HL-60 (cell line): Measurements from ENCODE around the gene RHOU.

Experiments used
- DNase-seq, 2 experiments: peaks; one replicate each; pipeline ENCODE4 v3.0.0-alpha.2; 2010 to 2020; ENCODE audit warnings: low read depth in 1 of 2, low spot score in 1 of 2
- H3K27ac ChIP-seq: fragments of 250-450 bp; sonication (Bioruptor Pico); replicated peaks from 2 replicates; pipeline ENCODE4 v1.5.1; 2020; ENCODE audit warnings: mild to moderate bottlenecking, moderate library complexity
- H3K27me3 ChIP-seq: fragments of 250-450 bp; sonication (Bioruptor Pico); 2 replicates; pipeline ENCODE4 v1.5.1; 2021; ENCODE audit warnings: mild to moderate bottlenecking, moderate library complexity; ENCODE audit not compliant: insufficient read depth, poor library complexity, severe bottlenecking
- H3K4me3 ChIP-seq: replicated peaks from 2 replicates; pipeline ENCODE4 v1.5.1; 2011; ENCODE audit warnings: mild to moderate bottlenecking, control low read depth, low read length; ENCODE audit not compliant: insufficient read depth
- GABPA ChIP-seq: IDR thresholded peaks from 2 replicates; pipeline ENCODE4 v1.6.1; 2012; ENCODE audit warnings: low read depth
- POLR2AphosphoS5 ChIP-seq: IDR thresholded peaks from 2 replicates; pipeline ENCODE4 v1.6.1; 2012; ENCODE audit warnings: low read depth
- SPI1 ChIP-seq: IDR thresholded peaks from 2 replicates; pipeline ENCODE4 v1.6.1; 2012; ENCODE audit warnings: low read depth, mild to moderate bottlenecking, borderline replicate concordance
- TF ChIP-seq, protein P1 (sequence below): IDR thresholded peaks from one replicate; pipeline ENCODE4 v1.5.1; 2011; ENCODE audit warnings: low read length, control low read depth, inconsistent platforms; ENCODE audit not compliant: insufficient read depth
- TF ChIP-seq, protein P2 (sequence below): IDR thresholded peaks from 2 replicates; pipeline ENCODE4 v1.6.1; 2012; ENCODE audit warnings: low read depth; ENCODE audit not compliant: insufficient replicate concordance

The RHOU gene

DNA sequence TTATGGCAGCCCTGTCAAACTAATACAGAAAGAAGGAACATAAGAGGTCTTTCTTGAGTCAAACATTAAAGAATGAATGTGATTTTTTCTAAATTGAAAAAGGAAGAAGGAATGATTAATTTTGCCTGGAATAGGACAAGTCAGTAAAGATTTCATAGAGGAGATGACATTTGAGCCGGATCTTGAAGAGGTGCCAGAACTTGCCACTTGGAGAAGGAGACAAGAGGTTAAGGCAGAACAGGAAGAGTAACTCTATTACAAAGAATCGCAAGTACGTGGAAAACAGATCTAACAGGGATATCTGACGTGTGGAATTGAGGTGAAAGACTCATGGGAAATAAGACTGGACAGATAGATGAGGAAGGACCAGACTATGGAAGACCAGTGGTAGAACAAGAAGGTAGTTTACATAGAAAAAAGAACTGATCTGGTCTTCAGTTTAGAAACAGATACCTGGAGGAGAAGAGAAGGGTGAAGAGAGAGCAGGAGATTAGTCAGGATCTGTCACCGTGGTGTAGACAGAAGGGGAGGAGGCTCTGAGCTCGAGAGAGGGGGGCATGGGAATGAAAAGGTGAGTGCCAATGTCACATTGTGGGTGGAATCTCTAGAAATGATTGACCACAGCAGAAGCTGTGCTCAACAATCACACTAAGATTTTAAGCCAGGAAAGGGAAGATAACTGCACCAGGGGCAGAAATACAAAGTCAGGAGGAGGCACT is 32.5 kb downstream of the RHOU start:
- Histone ChIP-seq H3K4me3 (no peak overlapping the region), H3K27ac (no peak overlapping the region), H3K27me3 (no peaks in the 10 kb centered on the region)
- TF ChIP-seq POLR2AphosphoS5 (no peak), SPI1 (no peak), GABPA (no peak)
- TF ChIP-seq, protein P1, sequence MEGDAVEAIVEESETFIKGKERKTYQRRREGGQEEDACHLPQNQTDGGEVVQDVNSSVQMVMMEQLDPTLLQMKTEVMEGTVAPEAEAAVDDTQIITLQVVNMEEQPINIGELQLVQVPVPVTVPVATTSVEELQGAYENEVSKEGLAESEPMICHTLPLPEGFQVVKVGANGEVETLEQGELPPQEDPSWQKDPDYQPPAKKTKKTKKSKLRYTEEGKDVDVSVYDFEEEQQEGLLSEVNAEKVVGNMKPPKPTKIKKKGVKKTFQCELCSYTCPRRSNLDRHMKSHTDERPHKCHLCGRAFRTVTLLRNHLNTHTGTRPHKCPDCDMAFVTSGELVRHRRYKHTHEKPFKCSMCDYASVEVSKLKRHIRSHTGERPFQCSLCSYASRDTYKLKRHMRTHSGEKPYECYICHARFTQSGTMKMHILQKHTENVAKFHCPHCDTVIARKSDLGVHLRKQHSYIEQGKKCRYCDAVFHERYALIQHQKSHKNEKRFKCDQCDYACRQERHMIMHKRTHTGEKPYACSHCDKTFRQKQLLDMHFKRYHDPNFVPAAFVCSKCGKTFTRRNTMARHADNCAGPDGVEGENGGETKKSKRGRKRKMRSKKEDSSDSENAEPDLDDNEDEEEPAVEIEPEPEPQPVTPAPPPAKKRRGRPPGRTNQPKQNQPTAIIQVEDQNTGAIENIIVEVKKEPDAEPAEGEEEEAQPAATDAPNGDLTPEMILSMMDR = no peak
- TF ChIP-seq, protein P2, sequence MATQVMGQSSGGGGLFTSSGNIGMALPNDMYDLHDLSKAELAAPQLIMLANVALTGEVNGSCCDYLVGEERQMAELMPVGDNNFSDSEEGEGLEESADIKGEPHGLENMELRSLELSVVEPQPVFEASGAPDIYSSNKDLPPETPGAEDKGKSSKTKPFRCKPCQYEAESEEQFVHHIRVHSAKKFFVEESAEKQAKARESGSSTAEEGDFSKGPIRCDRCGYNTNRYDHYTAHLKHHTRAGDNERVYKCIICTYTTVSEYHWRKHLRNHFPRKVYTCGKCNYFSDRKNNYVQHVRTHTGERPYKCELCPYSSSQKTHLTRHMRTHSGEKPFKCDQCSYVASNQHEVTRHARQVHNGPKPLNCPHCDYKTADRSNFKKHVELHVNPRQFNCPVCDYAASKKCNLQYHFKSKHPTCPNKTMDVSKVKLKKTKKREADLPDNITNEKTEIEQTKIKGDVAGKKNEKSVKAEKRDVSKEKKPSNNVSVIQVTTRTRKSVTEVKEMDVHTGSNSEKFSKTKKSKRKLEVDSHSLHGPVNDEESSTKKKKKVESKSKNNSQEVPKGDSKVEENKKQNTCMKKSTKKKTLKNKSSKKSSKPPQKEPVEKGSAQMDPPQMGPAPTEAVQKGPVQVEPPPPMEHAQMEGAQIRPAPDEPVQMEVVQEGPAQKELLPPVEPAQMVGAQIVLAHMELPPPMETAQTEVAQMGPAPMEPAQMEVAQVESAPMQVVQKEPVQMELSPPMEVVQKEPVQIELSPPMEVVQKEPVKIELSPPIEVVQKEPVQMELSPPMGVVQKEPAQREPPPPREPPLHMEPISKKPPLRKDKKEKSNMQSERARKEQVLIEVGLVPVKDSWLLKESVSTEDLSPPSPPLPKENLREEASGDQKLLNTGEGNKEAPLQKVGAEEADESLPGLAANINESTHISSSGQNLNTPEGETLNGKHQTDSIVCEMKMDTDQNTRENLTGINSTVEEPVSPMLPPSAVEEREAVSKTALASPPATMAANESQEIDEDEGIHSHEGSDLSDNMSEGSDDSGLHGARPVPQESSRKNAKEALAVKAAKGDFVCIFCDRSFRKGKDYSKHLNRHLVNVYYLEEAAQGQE = no peak
- no peak for DNase-seq

DNA sequence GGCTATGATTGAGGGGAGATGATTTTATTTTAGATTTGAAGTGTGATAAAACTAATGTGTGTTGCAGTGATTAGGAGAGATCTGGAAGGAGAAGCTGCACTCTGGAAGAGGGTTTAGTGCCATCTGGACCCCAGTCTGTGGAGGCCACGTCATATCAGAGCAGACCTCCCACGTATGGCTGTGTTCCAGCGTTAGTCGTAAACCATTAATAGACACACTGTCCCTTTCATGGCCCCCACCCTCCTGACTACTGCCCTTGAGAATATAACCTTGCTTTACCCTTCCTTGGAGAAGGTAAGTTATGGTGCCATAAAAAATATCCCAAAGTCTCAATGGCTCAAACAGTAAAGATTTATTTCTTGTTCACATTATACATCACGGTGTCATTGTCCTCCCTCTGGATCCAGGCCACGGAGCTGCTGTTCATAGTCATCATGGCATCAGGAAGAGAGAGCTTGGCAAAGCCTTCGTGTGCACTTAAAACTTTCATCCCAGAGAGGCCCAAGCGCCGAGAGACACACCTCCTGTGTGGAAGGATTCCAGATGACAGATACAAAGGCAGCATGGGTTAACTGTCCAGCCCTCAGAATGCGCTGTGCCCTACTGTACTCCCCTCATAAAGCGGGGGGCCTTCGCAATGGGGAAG is 33.2 kb downstream of the RHOU start:
- no peak overlapping the region for H3K27ac ChIP-seq
- TF ChIP-seq POLR2AphosphoS5 (no peak), SPI1 (no peak), GABPA (no peak)
- TF ChIP-seq, protein P2 = no peak
- TF ChIP-seq, protein P1 = no peak

GRCh38 chr1:228770779-228771223 is 35.5 kb downstream of the RHOU start:
- Histone ChIP-seq H3K4me3 (no peak overlapping the region), H3K27ac (no peak overlapping the region), H3K27me3 (no peaks in the 10 kb centered on the region)
- TF ChIP-seq, protein P1 = no peak
- no peak for TF ChIP-seq GABPA
- TF ChIP-seq, protein P2 = no peak
- DNase-seq = no peak

More for the DNA sequence above, 33.2 kb downstream of the RHOU start:
- Histone ChIP-seq H3K4me3 (no peak overlapping the region), H3K27me3 (no peaks in the 10 kb centered on the region)
- DNase-seq = no peak
